Subcutaneous abdominal adipose tissue (tissue), 5 donors: ENCODE data around the gene PODN.

Experiments used
- H3K27ac ChIP-seq: one replicate; pipeline ENCODE4 v1.7.0; 2013; ENCODE audit warnings: low read depth, mild to moderate bottlenecking, inconsistent platforms, low read length, moderate library complexity
- H3K27me3 ChIP-seq, 5 donors: one replicate each; pipeline ENCODE4 v1.7.0; 2013; ENCODE audit warnings: low read length in 5 of 5, inconsistent platforms in 1 of 5; ENCODE audit not compliant: control insufficient read depth in 5 of 5, insufficient read depth in 4 of 5
- H3K36me3 ChIP-seq, 5 donors: one replicate each; pipeline ENCODE4 v1.7.0; 2013; ENCODE audit warnings: low read length in 5 of 5; ENCODE audit not compliant: control insufficient read depth in 5 of 5, insufficient read depth in 5 of 5
- H3K4me1 ChIP-seq, 5 donors: one replicate each; pipeline ENCODE4 v1.7.0; 2013; ENCODE audit warnings: low read length in 5 of 5, mild to moderate bottlenecking in 3 of 5, moderate library complexity in 1 of 5; ENCODE audit not compliant: control insufficient read depth in 5 of 5, insufficient read depth in 5 of 5
- H3K4me3 ChIP-seq, 5 donors: one replicate each; pipeline ENCODE4 v1.7.0; 2013; ENCODE audit warnings: low read length in 5 of 5, low read depth in 1 of 5
- H3K9ac ChIP-seq, 5 donors: one replicate each; pipeline ENCODE4 v1.7.0; 2013; ENCODE audit warnings: low read length in 5 of 5, mild to moderate bottlenecking in 4 of 5, moderate library complexity in 3 of 5
- H3K9me3 ChIP-seq, 5 donors: one replicate each; pipeline ENCODE4 v1.7.0; 2013; ENCODE audit warnings: low read length in 5 of 5; ENCODE audit not compliant: control insufficient read depth in 5 of 5
- donor health status: healthy.
- donor health status: healthy.
- donor health status: healthy.
- donor health status: healthy.
- donor health status: healthy.

PODN gene

DNA sequence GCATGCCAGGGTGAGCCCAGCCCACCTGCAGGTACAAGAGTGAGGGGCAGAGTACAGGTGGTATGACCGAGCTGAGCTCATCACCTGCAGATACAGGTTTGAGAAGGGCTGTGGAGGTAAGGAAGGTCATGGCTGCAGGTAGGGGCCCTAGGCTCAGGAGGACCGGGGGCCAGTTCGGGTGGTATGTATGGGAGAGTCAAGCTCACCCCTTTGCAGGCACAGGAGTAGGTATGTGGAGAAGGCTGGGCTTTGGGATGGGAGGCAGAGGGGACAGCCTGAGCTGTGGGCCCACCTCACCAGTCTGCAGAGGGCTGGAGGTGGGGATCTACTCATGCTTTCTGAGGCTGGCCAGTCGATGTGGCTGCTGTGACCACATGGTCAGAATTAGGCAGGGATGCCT is 17.2 kb downstream of the PODN start:
- no peak overlapping the region for H3K9ac ChIP-seq

DNA sequence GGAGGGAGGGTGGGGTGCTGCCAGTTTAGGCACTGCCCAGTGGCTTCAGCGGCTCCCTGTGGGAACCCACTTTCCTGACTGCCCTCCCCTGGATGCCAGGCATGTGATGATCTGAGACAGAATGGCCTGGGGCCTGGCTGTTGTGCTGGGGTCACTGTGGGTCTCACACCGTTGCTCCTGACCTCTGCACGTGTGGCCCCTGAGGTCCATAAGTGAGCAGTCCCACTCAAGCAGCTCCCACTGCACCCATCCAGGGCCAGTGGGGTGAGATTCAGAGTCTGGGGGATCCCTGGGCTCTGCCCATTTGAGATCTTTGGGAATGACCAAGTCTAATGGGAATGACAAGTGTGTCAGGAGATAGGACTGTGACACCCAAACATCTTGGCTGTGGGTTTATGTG is 18.0 kb downstream of the PODN start:
- Histone ChIP-seq H3K9me3 (no peaks in the 10 kb centered on the region), H3K9ac (no peak overlapping the region), H3K27ac (no peak overlapping the region), H3K27me3 (no peaks in the 10 kb centered on the region), H3K4me1 (peaks cover 0 to 6% (median 0%) of the 10 kb centered on the region in 5 donors), H3K4me3 (no peak overlapping the region), H3K36me3 (peaks cover 0 to 48% (median 38%) of the 10 kb centered on the region in 5 donors)

More for the DNA sequence above, 17.2 kb downstream of the PODN start:
- Histone ChIP-seq H3K4me1 (peaks cover 0 to 6% (median 0%) of the 10 kb centered on the region in 5 donors), H3K27me3 (no peaks in the 10 kb centered on the region), H3K36me3 (peaks cover 0 to 40% (median 35%) of the 10 kb centered on the region in 5 donors), H3K9me3 (no peaks in the 10 kb centered on the region), H3K27ac (no peak overlapping the region), H3K4me3 (no peak overlapping the region)

DNA sequence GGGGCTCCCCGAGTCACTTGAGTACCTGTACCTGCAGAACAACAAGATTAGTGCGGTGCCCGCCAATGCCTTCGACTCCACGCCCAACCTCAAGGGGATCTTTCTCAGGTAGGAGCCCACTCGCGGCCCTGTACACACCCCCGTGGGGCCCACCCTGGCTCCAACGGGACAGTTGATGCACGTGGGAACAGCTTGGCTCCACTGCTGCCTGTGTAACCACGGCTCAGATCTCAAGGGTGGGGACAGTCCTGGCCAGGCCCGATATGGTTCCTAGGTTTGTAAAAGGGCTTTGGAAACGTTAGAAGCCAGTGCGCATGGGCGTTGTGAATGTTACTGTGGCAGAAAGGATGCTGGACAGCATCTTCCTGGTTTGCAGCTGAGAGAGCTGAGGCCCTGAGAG is 18.8 kb downstream of the PODN start:
- Histone ChIP-seq H3K36me3 (peaks cover 0 to 49% (median 38%) of the 10 kb centered on the region in 5 donors), H3K4me3 (no peak overlapping the region), H3K27me3 (no peaks in the 10 kb centered on the region), H3K4me1 (peaks cover 0 to 6% (median 0%) of the 10 kb centered on the region in 5 donors), H3K9ac (no peak overlapping the region), H3K9me3 (no peaks in the 10 kb centered on the region), H3K27ac (no peak overlapping the region)

DNA sequence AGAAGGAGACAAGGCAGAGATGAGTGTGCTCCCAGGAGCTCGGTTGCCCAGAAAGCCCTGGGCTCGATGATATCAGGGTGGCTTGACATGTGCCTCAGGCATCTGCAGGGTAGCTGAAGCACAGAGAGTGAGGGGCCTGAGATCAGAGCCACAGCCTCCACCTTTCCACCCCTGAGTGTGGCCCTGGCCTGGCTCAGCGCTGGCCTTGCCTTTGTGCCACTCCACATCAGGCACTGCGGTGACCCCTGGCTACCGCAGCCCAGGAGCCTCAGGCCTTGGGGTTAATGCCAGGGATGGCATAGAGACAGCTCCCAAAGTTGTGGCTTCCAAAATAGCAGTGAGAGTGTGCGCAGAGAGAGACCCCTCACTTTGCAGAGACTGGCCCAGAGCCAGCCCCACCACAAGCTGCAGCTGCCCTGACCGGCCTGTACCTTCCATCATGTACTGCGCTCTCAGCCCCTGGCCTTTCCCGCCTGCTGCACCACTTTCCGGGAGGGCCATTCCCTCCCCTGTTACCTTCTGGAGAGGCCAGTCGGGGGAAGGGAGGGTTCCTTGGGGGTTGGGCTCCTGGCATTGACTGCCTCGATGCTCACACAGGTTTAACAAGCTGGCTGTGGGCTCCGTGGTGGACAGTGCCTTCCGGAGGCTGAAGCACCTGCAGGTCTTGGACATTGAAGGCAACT is 19.5 kb downstream of the PODN start:
- H3K36me3 ChIP-seq, result peaks cover 0 to 49% (median 38%) of the 10 kb centered on the region in 5 donors
- peaks cover 0 to 6% (median 0%) of the 10 kb centered on the region in 5 donors for H3K4me1 ChIP-seq
- no peak overlapping the region for H3K9ac ChIP-seq
- no peaks in the 10 kb centered on the region for H3K9me3 ChIP-seq
- H3K27me3 ChIP-seq, result no peaks in the 10 kb centered on the region
- no peak overlapping the region for H3K4me3 ChIP-seq
- H3K27ac ChIP-seq, result no peak overlapping the region

DNA sequence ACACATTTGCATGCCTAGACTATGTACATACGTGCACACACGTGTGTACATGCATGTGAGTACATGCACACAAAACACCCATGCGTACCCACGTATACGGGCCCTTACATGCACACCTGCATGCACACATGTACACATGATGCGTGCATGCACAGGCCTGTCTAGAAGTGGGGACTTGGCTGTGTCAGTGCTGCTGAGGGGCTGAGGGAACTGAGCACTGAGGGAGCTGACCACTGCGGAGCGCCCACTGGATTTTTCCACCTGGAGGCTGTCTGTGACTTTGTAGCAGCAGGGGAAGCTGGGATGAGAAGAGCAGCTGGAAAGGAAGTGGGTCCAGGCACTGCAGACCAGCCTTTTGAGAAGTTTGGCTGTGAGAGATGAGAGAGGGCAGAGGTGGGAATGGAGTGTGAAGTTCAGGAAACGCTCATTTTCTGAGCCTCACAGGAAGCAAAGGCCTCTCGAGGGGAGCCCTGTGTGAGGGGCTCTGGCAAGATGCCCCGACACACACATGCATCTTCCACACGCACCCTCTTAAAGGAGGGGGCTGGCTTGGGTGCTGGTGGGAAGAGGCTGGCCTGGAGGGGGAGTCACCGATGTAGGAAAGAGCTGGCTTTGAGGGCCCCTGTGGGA is 20.9 kb downstream of the PODN start:
- Histone ChIP-seq H3K27ac (no peak overlapping the region), H3K4me1 (peaks cover 0 to 6% (median 0%) of the 10 kb centered on the region in 5 donors), H3K27me3 (no peaks in the 10 kb centered on the region)

DNA sequence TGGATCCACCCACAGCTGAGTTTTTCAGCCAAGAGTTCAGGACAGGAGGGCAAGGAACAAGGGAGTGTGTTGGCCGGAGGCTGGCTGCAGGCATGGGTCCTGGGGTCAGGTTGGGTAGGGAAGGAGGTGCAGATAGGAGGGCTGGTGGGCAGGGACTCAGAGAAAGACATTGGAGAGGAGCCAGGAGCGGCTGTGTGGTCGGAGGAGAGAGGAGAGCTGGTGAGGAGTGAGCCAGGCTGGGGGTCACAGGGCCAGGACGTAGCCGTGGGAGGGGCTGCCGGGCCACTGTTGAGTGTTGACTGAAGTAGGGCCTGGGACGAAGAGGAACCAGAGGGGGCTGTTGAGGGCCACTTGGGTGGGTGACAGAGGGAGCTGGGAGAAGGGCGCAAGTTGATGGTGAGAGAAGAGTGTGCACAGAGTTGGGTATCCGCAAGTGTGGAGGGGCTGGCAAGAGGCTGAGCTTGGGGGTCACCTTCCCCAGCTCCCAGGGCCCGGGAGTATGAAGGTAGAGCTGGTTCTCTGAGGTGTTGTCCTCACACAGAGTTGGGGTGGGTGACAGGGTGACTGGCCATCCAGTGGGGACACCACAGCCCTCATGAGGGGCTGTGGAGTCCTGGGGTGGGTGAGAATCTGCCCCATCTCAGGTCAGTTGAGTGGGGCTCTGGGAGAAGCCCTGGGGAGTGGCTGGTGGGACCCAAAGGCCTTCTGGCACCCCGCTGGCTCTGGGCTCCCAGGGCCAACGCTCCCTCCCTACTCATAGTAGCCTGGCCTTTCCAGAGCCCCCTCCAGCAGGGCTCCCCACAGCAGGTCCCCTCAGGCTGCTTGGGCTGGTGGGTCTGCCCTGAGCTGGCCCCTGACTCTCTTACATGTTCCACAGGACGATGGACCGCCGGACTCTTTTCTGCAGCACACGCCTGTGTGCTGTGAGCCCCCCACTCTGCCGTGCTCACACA is 21.9 kb downstream of the PODN start:
- Histone ChIP-seq H3K4me1 (peaks cover 0 to 6% (median 0%) of the 10 kb centered on the region in 5 donors), H3K4me3 (no peak overlapping the region), H3K9me3 (no peaks in the 10 kb centered on the region), H3K9ac (no peak overlapping the region), H3K36me3 (peaks cover 0 to 40% (median 33%) of the 10 kb centered on the region in 5 donors), H3K27me3 (no peaks in the 10 kb centered on the region), H3K27ac (no peak overlapping the region)

More for the DNA sequence above, 20.9 kb downstream of the PODN start:
- no peak overlapping the region for H3K4me3 ChIP-seq
- no peaks in the 10 kb centered on the region for H3K9me3 ChIP-seq
- H3K36me3 ChIP-seq, result peaks cover 0 to 49% (median 38%) of the 10 kb centered on the region in 5 donors
- no peak overlapping the region for H3K9ac ChIP-seq

DNA sequence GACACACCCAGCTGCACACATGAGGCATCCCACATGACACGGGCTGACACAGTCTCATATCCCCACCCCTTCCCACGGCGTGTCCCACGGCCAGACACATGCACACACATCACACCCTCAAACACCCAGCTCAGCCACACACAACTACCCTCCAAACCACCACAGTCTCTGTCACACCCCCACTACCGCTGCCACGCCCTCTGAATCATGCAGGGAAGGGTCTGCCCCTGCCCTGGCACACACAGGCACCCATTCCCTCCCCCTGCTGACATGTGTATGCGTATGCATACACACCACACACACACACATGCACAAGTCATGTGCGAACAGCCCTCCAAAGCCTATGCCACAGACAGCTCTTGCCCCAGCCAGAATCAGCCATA is 22.6 kb downstream of the PODN start:
- H3K9me3 ChIP-seq, result no peaks in the 10 kb centered on the region
- H3K36me3 ChIP-seq, result peaks cover 0 to 36% (median 30%) of the 10 kb centered on the region in 5 donors
- no peak overlapping the region for H3K4me3 ChIP-seq
- H3K9ac ChIP-seq, result no peak overlapping the region
- H3K27ac ChIP-seq, result no peak overlapping the region
- H3K4me1 ChIP-seq, result peaks cover 0 to 8% (median 0%) of the 10 kb centered on the region in 5 donors
- H3K27me3 ChIP-seq, result no peaks in the 10 kb centered on the region

DNA sequence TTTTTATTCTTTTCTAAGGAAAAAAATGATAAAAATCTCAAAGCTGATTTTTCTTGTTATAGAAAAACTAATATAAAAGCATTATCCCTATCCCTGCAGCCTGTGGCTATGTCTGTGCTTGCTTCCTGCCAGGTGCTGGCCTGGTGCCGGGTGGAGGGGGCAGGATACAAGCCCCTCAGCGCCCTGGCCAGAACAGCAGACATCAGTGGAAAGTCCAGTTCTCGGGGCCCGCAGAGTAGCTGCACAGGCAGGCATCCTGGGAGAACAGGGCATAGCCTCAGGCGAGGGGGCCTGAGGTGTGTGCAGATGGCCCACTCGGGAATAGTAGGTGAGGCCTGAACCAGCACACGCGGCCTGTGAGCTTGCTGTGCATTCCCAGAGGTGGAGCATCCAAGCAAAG is 23.4 kb downstream of the PODN start:
- H3K36me3 ChIP-seq, result peaks cover 0 to 36% (median 30%) of the 10 kb centered on the region in 5 donors
- no peak overlapping the region for H3K9ac ChIP-seq
- no peak overlapping the region for H3K4me3 ChIP-seq
- H3K27me3 ChIP-seq, result no peaks in the 10 kb centered on the region
- H3K4me1 ChIP-seq, result peaks cover 0 to 16% (median 5%) of the 10 kb centered on the region in 5 donors
- H3K9me3 ChIP-seq, result no peaks in the 10 kb centered on the region
- H3K27ac ChIP-seq, result no peak overlapping the region

DNA sequence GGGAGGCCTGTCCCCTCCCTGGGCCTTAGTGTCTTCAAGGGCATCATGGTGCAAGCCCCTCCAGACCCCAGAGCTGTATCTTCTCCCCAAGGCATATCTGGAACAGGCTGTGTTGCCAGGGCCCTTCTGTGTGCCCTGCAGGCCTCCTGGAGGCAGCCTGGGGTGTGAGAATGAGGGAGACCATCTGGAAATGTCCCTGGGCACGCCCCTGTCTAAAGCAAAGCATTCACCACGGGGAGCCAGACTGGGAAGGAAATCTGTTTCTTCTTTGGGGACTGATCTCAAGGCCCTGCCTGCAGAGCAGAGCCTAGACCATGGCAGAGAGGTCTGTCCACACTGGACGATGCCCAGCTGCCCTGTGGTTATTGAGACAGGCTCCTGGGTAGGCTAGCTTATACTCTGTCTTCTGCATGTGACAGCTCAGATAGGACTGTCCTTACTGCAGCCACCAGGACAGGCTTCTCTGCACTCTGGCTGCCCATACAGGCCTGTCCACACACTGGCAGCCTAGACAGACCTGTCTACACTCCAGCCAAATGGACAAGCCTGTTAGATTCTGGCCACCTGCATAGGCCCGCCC is 24.6 kb downstream of the PODN start:
- peaks cover 0 to 25% (median 19%) of the 10 kb centered on the region in 5 donors for H3K36me3 ChIP-seq
- no peak overlapping the region for H3K9ac ChIP-seq
- H3K4me1 ChIP-seq, result peaks cover 3 to 28% (median 16%) of the 10 kb centered on the region in 5 donors
- no peak overlapping the region for H3K4me3 ChIP-seq
- H3K27ac ChIP-seq, result no peak overlapping the region
- H3K27me3 ChIP-seq, result no peaks in the 10 kb centered on the region
- no peaks in the 10 kb centered on the region for H3K9me3 ChIP-seq
